ENCODE results near the gene XPO4.
"Not testable (repeated sequence)": the region's sequence is repeated elsewhere in the genome, so short reads cannot be mapped to it uniquely, and the experiment has no call there.

The XPO4 gene

GRCh38 chr13:20911037-20911436 is 8.5 kb upstream of the XPO4 start:
- TF ChIP-seq POLR2A (IDR thresholded peaks at IDR 0.05; ENCODE audit: low read depth, low read length): no peak
- DNase-seq (ENCODE audit: insufficient read length, low spot score) (no peak), FAIRE-seq (no peak)

GRCh38 chr13:20908714-20909497 is 6.4 kb upstream of the XPO4 start:
- FAIRE-seq (no peak), DNase-seq (ENCODE audit: insufficient read length, low spot score) (no peak)
- TF ChIP-seq POLR2A (IDR thresholded peaks at IDR 0.05; ENCODE audit: low read depth, low read length): no peak

- no peak for TF ChIP-seq POLR2A (IDR thresholded peaks at IDR 0.05; ENCODE audit: low read depth, low read length)
- FAIRE-seq (no peak), DNase-seq (ENCODE audit: insufficient read length, low spot score) (no peak)
Measured at GRCh38 chr13:20904908-20905307, 2.4 kb upstream of the XPO4 start.

GRCh38 chr13:20903164-20903475 is 574 bp upstream of the XPO4 start:
- TF ChIP-seq POLR2A (IDR thresholded peaks at IDR 0.05; ENCODE audit: low read depth, low read length): no peak
- no peak for DNase-seq (ENCODE audit: insufficient read length, low spot score)
- FAIRE-seq: no peak

- no peak for FAIRE-seq
- DNase-seq (ENCODE audit: insufficient read length, low spot score): peak; percentile 30
- peak; percentile 39; the same call in 1 of the 2 replicates for TF ChIP-seq POLR2A (IDR thresholded peaks at IDR 0.05; ENCODE audit: low read depth, low read length)
Measured at GRCh38 chr13:20901668-20902437, 693 bp downstream of the XPO4 start.

GRCh38 chr13:20894245-20894644 is 8.3 kb downstream of the XPO4 start:
- FAIRE-seq (no peak), DNase-seq (ENCODE audit: insufficient read length, low spot score) (no peak)
- no peak for TF ChIP-seq POLR2A (IDR thresholded peaks at IDR 0.05; ENCODE audit: low read depth, low read length)

GRCh38 chr13:20891768-20892167 is 10.8 kb downstream of the XPO4 start:
- no peak for DNase-seq (ENCODE audit: insufficient read length, low spot score)
- TF ChIP-seq POLR2A (IDR thresholded peaks at IDR 0.05; ENCODE audit: low read depth, low read length): no peak
- no peak for FAIRE-seq

GRCh38 chr13:20891034-20891433 is 11.5 kb downstream of the XPO4 start:
- no peak for TF ChIP-seq POLR2A (IDR thresholded peaks at IDR 0.05; ENCODE audit: low read depth, low read length)
- DNase-seq (ENCODE audit: insufficient read length, low spot score) (no peak), FAIRE-seq (no peak)

- FAIRE-seq: not testable (repeated sequence)
Measured at GRCh38 chr13:20890540-20890939, 12.0 kb downstream of the XPO4 start.

GRCh38 chr13:20882206-20882605 is 20.3 kb downstream of the XPO4 start:
- FAIRE-seq (no peak), DNase-seq (ENCODE audit: insufficient read length, low spot score) (no peak)
- no peak for TF ChIP-seq POLR2A (IDR thresholded peaks at IDR 0.05; ENCODE audit: low read depth, low read length)

More at GRCh38 chr13:20890540-20890939, 12.0 kb downstream of the XPO4 start:
- DNase-seq (ENCODE audit: insufficient read length, low spot score): not testable (repeated sequence)

- no peak for FAIRE-seq
- DNase-seq (ENCODE audit: insufficient read length, low spot score): no peak
- TF ChIP-seq POLR2A (IDR thresholded peaks at IDR 0.05; ENCODE audit: low read depth, low read length): no peak
Measured at GRCh38 chr13:20877902-20878301, 24.6 kb downstream of the XPO4 start.

GRCh38 chr13:20876802-20877201 is 25.7 kb downstream of the XPO4 start:
- not testable (repeated sequence) for FAIRE-seq; DNase-seq (ENCODE audit: insufficient read length, low spot score)

GRCh38 chr13:20874439-20874838 is 28.1 kb downstream of the XPO4 start:
- DNase-seq (ENCODE audit: insufficient read length, low spot score); FAIRE-seq: not testable (repeated sequence)

GRCh38 chr13:20873348-20873747 is 29.2 kb downstream of the XPO4 start:
- DNase-seq (ENCODE audit: insufficient read length, low spot score): peak; percentile 5
- TF ChIP-seq POLR2A (IDR thresholded peaks at IDR 0.05; ENCODE audit: low read depth, low read length): no peak
- peak; percentile 67 for FAIRE-seq

GRCh38 chr13:20870829-20871228 is 31.7 kb downstream of the XPO4 start:
- FAIRE-seq: no peak
- DNase-seq (ENCODE audit: insufficient read length, low spot score): no peak
- no peak for TF ChIP-seq POLR2A (IDR thresholded peaks at IDR 0.05; ENCODE audit: low read depth, low read length)

All from H54 (cell line).